Measurements from ENCODE around the gene MED26.
A peak's percentile ranks its signal among the peaks of the same experiment; 100 is the strongest.

MED26 gene

GRCh38 chr19:16614941-16615340 lies 13.1 kb downstream of the MED26 start:
- no peak overlapping the region for H3K4me3 ChIP-seq
- TF ChIP-seq FOXP2 (optimal IDR thresholded peaks at IDR 0.05; ENCODE audit: control extremely low read depth, extremely low read length, insufficient read depth) = no peak
- TF ChIP-seq POLR2AphosphoS5 (IDR thresholded peaks at IDR 0.05; ENCODE audit: borderline replicate concordance, low read depth, low read length) = no peak
- H3K27ac ChIP-seq = no peak overlapping the region
- H3K36me3 ChIP-seq (ENCODE audit: insufficient read depth, low read length) = no peaks in the 10 kb centered on the region
- no peak overlapping the region for H3K9ac ChIP-seq (ENCODE audit: insufficient read length)
- no peak for DNase-seq (ENCODE audit: low read depth, low spot score)
- H3K9me3 ChIP-seq (ENCODE audit: low read depth, low read length) = no peaks in the 10 kb centered on the region

GRCh38 chr19:16613841-16614240 lies 14.2 kb downstream of the MED26 start:
- Histone ChIP-seq H3K36me3 (ENCODE audit: insufficient read depth, low read length) (no peaks in the 10 kb centered on the region), H3K27ac (no peak overlapping the region), H3K4me3 (no peak overlapping the region), H3K9ac (ENCODE audit: insufficient read length) (no peak overlapping the region), H3K9me3 (ENCODE audit: low read depth, low read length) (no peaks in the 10 kb centered on the region)
- TF ChIP-seq EZH2 (IDR thresholded peaks at IDR 0.05) = no peak
- TF ChIP-seq POLR2AphosphoS5 (IDR thresholded peaks at IDR 0.05; ENCODE audit: borderline replicate concordance, low read depth, low read length) = no peak
- no peak for TF ChIP-seq FOXP2 (optimal IDR thresholded peaks at IDR 0.05; ENCODE audit: control extremely low read depth, extremely low read length, insufficient read depth)
- DNase-seq (ENCODE audit: low read depth, low spot score) = no peak

GRCh38 chr19:16612636-16613035 lies 15.4 kb downstream of the MED26 start:
- no peaks in the 10 kb centered on the region for H3K9me3 ChIP-seq (ENCODE audit: low read depth, low read length)
- peak overlapping the region; percentile 48 for H3K27ac ChIP-seq

GRCh38 chr19:16611121-16611520 lies 16.9 kb downstream of the MED26 start:
- H3K4me3 ChIP-seq = no peak overlapping the region
- no peaks in the 10 kb centered on the region for H3K36me3 ChIP-seq (ENCODE audit: insufficient read depth, low read length)
- no peaks in the 10 kb centered on the region for H3K9me3 ChIP-seq (ENCODE audit: low read depth, low read length)
- TF ChIP-seq FOXP2 (optimal IDR thresholded peaks at IDR 0.05; ENCODE audit: control extremely low read depth, extremely low read length, insufficient read depth) (no peak), EZH2 (IDR thresholded peaks at IDR 0.05) (no peak), POLR2AphosphoS5 (IDR thresholded peaks at IDR 0.05; ENCODE audit: borderline replicate concordance, low read depth, low read length) (no peak)
- no peak overlapping the region for H3K9ac ChIP-seq (ENCODE audit: insufficient read length)
- DNase-seq (ENCODE audit: low read depth, low spot score) = no peak
- H3K27ac ChIP-seq = no peak overlapping the region

More at GRCh38 chr19:16612636-16613035, 15.4 kb downstream of the MED26 start:
- Histone ChIP-seq H3K36me3 (ENCODE audit: insufficient read depth, low read length) (no peaks in the 10 kb centered on the region), H3K9ac (ENCODE audit: insufficient read length) (no peak overlapping the region), H3K4me3 (peak overlapping the region; percentile 53)
- no peak for DNase-seq (ENCODE audit: low read depth, low spot score)
- TF ChIP-seq POLR2AphosphoS5 (IDR thresholded peaks at IDR 0.05; ENCODE audit: borderline replicate concordance, low read depth, low read length) (no peak), FOXP2 (optimal IDR thresholded peaks at IDR 0.05; ENCODE audit: control extremely low read depth, extremely low read length, insufficient read depth) (peak; percentile 73)

GRCh38 chr19:16609511-16610200 lies 18.3 kb downstream of the MED26 start:
- Histone ChIP-seq H3K4me3 (no peak overlapping the region), H3K27ac (no peak overlapping the region), H3K9me3 (ENCODE audit: low read depth, low read length) (no peaks in the 10 kb centered on the region), H3K36me3 (ENCODE audit: insufficient read depth, low read length) (no peaks in the 10 kb centered on the region), H3K9ac (ENCODE audit: insufficient read length) (no peak overlapping the region)
- no peak for TF ChIP-seq POLR2AphosphoS5 (IDR thresholded peaks at IDR 0.05; ENCODE audit: borderline replicate concordance, low read depth, low read length)
- TF ChIP-seq FOXP2 (optimal IDR thresholded peaks at IDR 0.05; ENCODE audit: control extremely low read depth, extremely low read length, insufficient read depth) = no peak
- TF ChIP-seq EZH2 (IDR thresholded peaks at IDR 0.05) = no peak
- no peak for DNase-seq (ENCODE audit: low read depth, low spot score)

- Histone ChIP-seq H3K9ac (ENCODE audit: insufficient read length) (no peak overlapping the region), H3K27ac (peak overlapping the region; percentile 74; the same call in 1 of the 2 replicates)
- DNase-seq (ENCODE audit: low read depth, low spot score) = no peak
Observed at GRCh38 chr19:16608290-16608739, 19.7 kb downstream of the MED26 start.

GRCh38 chr19:16607819-16608218 lies 20.2 kb downstream of the MED26 start:
- Histone ChIP-seq H3K4me3 (no peak overlapping the region), H3K9me3 (ENCODE audit: low read depth, low read length) (no peaks in the 10 kb centered on the region), H3K27ac (no peak overlapping the region), H3K36me3 (ENCODE audit: insufficient read depth, low read length) (no peaks in the 10 kb centered on the region), H3K9ac (ENCODE audit: insufficient read length) (no peak overlapping the region)
- TF ChIP-seq EZH2 (IDR thresholded peaks at IDR 0.05) (no peak), FOXP2 (optimal IDR thresholded peaks at IDR 0.05; ENCODE audit: control extremely low read depth, extremely low read length, insufficient read depth) (no peak), POLR2AphosphoS5 (IDR thresholded peaks at IDR 0.05; ENCODE audit: borderline replicate concordance, low read depth, low read length) (no peak)
- DNase-seq (ENCODE audit: low read depth, low spot score) = no peak

More at GRCh38 chr19:16608290-16608739, 19.7 kb downstream of the MED26 start:
- H3K9me3 ChIP-seq (ENCODE audit: low read depth, low read length) = no peaks in the 10 kb centered on the region
- no peak overlapping the region for H3K4me3 ChIP-seq
- H3K36me3 ChIP-seq (ENCODE audit: insufficient read depth, low read length) = no peaks in the 10 kb centered on the region
- TF ChIP-seq POLR2AphosphoS5 (IDR thresholded peaks at IDR 0.05; ENCODE audit: borderline replicate concordance, low read depth, low read length) (no peak), EZH2 (IDR thresholded peaks at IDR 0.05) (no peak), FOXP2 (optimal IDR thresholded peaks at IDR 0.05; ENCODE audit: control extremely low read depth, extremely low read length, insufficient read depth) (no peak)

- H3K9me3 ChIP-seq (ENCODE audit: low read depth, low read length) = no peaks in the 10 kb centered on the region
- no peak for DNase-seq (ENCODE audit: low read depth, low spot score)
- no peaks in the 10 kb centered on the region for H3K36me3 ChIP-seq (ENCODE audit: insufficient read depth, low read length)
- H3K27ac ChIP-seq = no peak overlapping the region
- no peak overlapping the region for H3K4me3 ChIP-seq
- TF ChIP-seq FOXP2 (optimal IDR thresholded peaks at IDR 0.05; ENCODE audit: control extremely low read depth, extremely low read length, insufficient read depth) (no peak), POLR2AphosphoS5 (IDR thresholded peaks at IDR 0.05; ENCODE audit: borderline replicate concordance, low read depth, low read length) (no peak), EZH2 (IDR thresholded peaks at IDR 0.05) (no peak)
- no peak overlapping the region for H3K9ac ChIP-seq (ENCODE audit: insufficient read length)
Observed at GRCh38 chr19:16605553-16605994, 22.4 kb downstream of the MED26 start.

Data from SK-N-MC (cell line).